SK-N-MC (cell line): ENCODE measurements around the gene GRK3.
"Not testable (repeated sequence)": the region's sequence is repeated elsewhere in the genome, so short reads cannot be mapped to it uniquely, and the experiment has no call there.

ENCODE experiments used
- DNase-seq: peaks from one replicate; pipeline ENCODE4 v3.0.0-alpha.2; 2011; ENCODE audit warnings: low read depth, low spot score
- H3K27ac ChIP-seq: fragments of 200-600 bp; sonication (generic); 2 replicates; pipeline ENCODE4 v1.5.1; 2016; ENCODE audit warnings: mixed run types
- H3K36me3 ChIP-seq: fragments of 200-600 bp; sonication (generic); 2 replicates; pipeline ENCODE4 v1.6.1; 2017; ENCODE audit warnings: antibody characterized with exemption, low read length, mixed read lengths; ENCODE audit not compliant: insufficient read depth
- H3K4me3 ChIP-seq: fragments of 200-600 bp; sonication (generic); 2 replicates; pipeline ENCODE4 v1.5.1; 2016
- H3K9ac ChIP-seq: fragments of 200-600 bp; sonication (generic); 2 replicates; pipeline ENCODE4 v1.8.0; 2017; ENCODE audit warnings: mixed run types, mixed read lengths; ENCODE audit not compliant: insufficient read length
- H3K9me3 ChIP-seq: fragments of 200-600 bp; sonication (generic); 2 replicates; pipeline ENCODE4 v1.6.1; 2017; ENCODE audit warnings: low read depth, mild to moderate bottlenecking, antibody characterized with exemption, low read length, moderate library complexity, mixed read lengths
- EZH2 ChIP-seq: fragments of 200-600 bp; sonication (generic); IDR thresholded peaks from one replicate; pipeline ENCODE4 v1.6.1; 2017; ENCODE audit warnings: antibody characterized with exemption
- FOXP2 ChIP-seq: optimal IDR thresholded peaks from 2 replicates; pipeline ENCODE3; 2011; ENCODE audit warnings: mild to moderate bottlenecking, moderate library complexity; ENCODE audit not compliant: insufficient read depth; ENCODE audit errors: extremely low read length, control extremely low read depth
- POLR2AphosphoS5 ChIP-seq: IDR thresholded peaks from 2 replicates; pipeline ENCODE4 v1.6.1; 2012; ENCODE audit warnings: mild to moderate bottlenecking, low read depth, low read length, borderline replicate concordance

Gene GRK3

GRCh38 chr22:25564320-25564978, at the start of gene GRK3:
Gene GRK3 (plus strand): TSS chr22:25564675. CDS start chr22:25565041, 366 bp downstream.
- no peak for DNase-seq
- no peak for TF ChIP-seq POLR2AphosphoS5
- no peaks in the 10 kb centered on the region for H3K9me3 ChIP-seq
- H3K9ac ChIP-seq = peak within 1 kb of the TSS; percentile 51
- H3K4me3 ChIP-seq = peak within 1 kb of the TSS; percentile 84
- no peaks in the 10 kb centered on the region for H3K36me3 ChIP-seq
- no peak within 1 kb of the TSS for H3K27ac ChIP-seq

DNA sequence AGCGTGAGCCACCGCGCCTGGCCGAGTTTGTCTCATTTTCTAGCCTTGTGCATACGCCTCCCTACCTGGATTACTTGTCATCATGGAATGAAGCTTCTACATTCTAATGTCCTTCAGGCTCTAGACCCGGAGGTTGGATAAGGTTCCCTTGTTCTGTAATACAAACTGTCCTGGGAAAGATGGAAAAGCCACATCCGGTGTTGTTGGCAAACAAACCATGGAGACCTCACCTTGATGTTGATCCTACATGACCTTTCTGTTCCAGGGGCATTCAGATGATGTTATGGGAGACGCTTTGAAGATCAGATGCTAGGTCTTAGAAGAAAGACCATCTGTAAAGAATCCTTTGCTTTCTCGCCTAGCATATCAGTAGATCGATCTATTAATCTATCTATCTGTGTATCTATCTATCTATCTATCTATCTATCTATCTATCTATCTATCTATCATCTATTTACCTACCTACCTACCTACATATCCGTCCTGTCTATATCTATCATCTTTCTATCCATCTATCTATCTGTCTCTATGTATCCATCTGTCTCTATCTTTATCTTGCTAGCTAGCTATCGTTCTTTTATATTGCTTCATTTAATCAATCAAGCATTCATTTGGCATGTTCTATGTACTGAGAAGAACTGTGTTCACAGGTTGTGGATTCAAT, 46.3 kb upstream of the GRK3 start:
- Histone ChIP-seq H3K36me3 (no peaks in the 10 kb centered on the region), H3K9me3 (no peaks in the 10 kb centered on the region), H3K27ac (no peak overlapping the region), H3K4me3 (no peak overlapping the region), H3K9ac (no peak overlapping the region)
- DNase-seq = no peak
- TF ChIP-seq POLR2AphosphoS5 (no peak), EZH2 (no peak), FOXP2 (no peak)

DNA sequence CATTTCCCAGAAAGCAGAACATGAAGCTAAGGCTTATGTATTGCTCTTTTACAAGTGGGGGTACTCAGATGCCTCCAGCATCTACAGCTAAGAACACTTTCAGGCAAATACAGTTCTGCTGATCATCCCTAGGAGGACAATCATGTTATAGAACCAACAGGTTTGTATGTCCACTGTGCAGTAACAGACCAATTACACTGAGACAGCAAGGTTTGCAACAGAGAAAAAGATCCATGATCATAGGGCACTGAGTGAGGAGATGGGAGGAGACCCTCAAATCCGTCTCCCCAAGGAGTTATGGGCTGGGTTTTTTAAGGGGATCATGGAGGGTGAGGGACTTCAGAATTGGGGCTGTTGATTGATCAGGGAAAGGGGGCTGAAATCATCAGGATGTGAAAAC, 39.1 kb upstream of the GRK3 start:
- H3K4me3 ChIP-seq = no peak overlapping the region
- no peak overlapping the region for H3K27ac ChIP-seq
- no peaks in the 10 kb centered on the region for H3K9me3 ChIP-seq
- H3K9ac ChIP-seq = no peak overlapping the region
- no peak for DNase-seq
- no peaks in the 10 kb centered on the region for H3K36me3 ChIP-seq
- TF ChIP-seq FOXP2 (no peak), EZH2 (no peak), POLR2AphosphoS5 (no peak)

DNA sequence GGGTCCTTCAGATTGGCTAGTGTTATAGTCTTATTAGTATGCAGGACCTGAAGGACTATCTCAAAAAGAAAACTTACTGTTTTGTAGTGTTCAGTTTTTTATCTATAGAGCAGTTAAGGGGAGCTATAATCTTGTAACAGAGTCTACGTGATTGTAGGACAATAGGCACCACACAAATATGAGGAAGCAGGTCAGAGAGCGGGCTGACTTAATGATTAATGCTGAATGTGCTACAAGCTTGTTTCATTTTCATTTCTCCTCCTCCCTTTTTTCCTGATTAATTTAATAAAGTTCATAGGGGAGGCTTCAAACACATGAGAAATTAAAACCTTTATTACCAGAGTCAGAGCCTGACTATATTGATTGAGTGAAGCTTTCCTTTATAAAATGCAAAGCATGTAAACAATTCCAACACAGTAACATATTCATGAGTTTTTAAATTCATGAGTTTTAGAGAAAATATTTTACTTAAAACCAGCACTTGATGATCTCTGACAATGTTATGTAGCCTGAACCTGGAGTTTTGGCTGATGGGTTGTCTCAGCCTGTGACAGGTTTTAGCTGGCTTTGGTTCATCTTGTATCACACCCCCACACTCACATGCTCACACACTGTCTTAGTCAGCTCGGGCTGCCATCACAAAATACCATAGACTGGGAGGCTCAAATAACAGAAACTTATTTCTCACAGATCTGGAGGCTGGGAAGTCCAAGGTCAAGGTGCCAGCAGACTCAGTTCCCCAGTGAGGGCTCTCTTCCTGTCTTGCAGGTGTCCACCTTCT, 38.5 kb upstream of the GRK3 start:
- not testable (repeated sequence) for H3K36me3 ChIP-seq, H3K4me3 ChIP-seq, H3K9ac ChIP-seq, DNase-seq, H3K9me3 ChIP-seq, H3K27ac ChIP-seq

DNA sequence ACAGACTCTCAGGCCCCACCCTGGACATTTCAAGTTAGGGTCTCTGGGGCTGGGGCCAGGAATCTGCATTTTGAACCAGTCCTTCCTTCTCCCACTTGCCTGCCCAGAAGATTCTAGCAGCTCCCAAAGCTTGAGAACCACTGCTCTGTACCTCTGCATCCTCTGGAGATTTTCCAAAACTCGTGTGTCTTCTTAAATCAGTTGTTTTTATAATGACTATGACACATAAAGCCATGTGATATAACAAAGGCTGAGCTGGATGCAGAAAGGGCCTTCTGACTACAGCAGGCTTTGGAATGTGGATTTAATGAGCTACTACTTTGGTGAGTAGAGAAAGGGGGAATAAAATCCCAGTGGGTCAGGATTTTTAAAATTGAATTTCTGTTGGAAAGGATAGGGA, 37.5 kb upstream of the GRK3 start:
- H3K27ac ChIP-seq, H3K36me3 ChIP-seq, H3K9ac ChIP-seq, H3K4me3 ChIP-seq, H3K9me3 ChIP-seq, DNase-seq: not testable (repeated sequence)

DNA sequence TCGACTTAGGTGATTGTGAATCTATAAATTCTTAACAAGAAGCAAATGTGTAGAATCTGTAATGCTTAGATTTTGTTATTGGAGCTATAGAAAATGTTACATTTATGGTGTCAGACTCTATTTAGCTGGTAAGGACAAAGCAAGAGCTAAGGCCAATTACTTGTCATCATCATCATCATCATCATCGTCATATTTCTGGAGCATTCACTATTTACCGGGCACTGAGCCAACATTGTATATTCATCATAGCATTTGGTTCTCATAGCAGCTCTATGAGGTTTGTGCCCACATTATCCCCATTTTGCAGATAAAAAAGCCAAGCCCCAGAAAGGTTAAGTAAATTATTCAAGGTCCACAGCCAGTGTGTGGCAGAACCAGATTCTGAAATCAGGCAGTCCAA, 36.4 kb upstream of the GRK3 start:
- not testable (repeated sequence) for H3K36me3 ChIP-seq, DNase-seq, H3K9ac ChIP-seq, H3K9me3 ChIP-seq, H3K4me3 ChIP-seq, H3K27ac ChIP-seq

GRCh38 chr22:25529059-25529458, 35.4 kb upstream of the GRK3 start:
- not testable (repeated sequence) for DNase-seq, H3K4me3 ChIP-seq, H3K9me3 ChIP-seq, H3K27ac ChIP-seq, H3K36me3 ChIP-seq, H3K9ac ChIP-seq

- H3K9me3 ChIP-seq, H3K27ac ChIP-seq, H3K36me3 ChIP-seq, DNase-seq, H3K9ac ChIP-seq, H3K4me3 ChIP-seq: not testable (repeated sequence)
These were observed 34.8 kb upstream of the GRK3 start for GRCh38 chr22:25529541-25530137.

DNA sequence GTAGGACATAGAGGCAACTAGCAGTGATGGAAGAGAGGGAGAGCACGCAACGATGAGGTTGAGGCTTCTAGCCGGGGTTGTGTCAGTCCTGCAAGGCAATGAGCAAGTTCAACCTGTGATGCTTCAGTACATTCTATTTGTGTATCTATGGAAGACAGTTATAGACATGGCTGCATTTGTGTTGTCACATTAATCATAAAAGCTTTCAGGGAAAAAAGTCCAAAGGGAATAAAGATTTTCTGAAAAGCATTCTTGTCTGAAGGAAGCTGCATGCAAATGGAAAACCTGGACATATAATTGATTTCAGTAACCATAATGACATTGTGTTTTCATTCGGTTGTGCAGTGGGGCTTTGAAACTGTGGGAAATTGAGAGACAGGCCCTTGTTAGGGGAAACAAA, 32.8 kb upstream of the GRK3 start:
- not testable (repeated sequence) for DNase-seq, H3K36me3 ChIP-seq, H3K4me3 ChIP-seq, H3K9me3 ChIP-seq, H3K27ac ChIP-seq, H3K9ac ChIP-seq
